GM18499 (cell line): ENCODE data around the gene KRTAP5-9.
"Not testable (repeated sequence)": the region's sequence is repeated elsewhere in the genome, so short reads cannot be mapped to it uniquely, and the experiment has no call there.

Source experiments
- ATAC-seq: cut with Tn5 transposase; IDR thresholded peaks from one replicate; pipeline ENCODE4 v1.9.1; 2021; ENCODE audit warnings: moderate number of reproducible peaks; ENCODE audit not compliant: insufficient read depth, unreplicated experiment

The KRTAP5-9 gene

DNA sequence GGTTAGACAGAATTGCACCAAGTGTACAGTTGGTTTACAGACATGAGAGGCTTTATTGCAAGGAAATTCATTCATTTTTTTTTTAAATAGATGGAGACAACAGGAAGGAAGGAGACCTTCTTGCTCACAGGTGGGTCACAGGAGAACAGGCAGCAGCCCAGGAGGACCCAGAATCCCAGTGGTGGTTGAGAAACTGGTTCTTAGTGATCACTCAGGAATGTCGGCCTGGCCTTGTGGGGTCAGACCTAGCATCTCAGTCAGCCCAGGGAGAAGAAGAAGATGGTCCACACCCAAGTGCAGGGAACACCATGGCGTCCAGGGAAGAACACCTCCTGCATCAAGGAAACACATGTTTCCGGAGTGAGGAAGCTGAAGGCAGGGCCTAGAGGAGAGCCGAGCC lies 33.6 kb downstream of the KRTAP5-9 start:
- no peak for ATAC-seq

DNA sequence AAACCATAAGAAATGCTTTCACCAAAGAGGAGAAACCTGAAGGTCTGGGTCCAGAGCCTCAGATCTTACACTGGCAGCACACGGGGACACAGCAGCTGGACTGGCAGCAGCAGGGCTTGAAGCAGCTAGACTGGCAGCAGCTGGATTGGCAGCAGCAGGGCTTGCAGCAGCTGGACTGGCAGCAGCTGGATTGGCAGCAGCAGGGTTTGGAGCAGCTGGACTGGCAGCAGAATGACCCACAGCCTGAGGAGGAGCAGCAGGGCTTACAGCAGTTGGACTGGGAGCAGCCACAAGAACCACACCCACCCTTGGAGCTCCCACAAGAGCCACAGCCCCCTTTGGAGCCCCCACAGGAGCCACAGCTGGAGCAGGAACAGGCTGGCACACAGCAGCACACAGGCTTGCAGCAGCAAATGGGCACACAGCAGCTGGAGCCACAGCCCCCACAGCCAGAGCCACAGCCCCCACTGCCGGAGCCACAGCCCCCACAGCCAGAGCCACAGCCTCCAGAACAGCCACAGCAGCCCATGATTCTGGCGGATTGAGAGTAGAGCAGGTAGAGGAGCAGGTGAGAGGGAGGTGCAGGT lies 34.2 kb downstream of the KRTAP5-9 start, which contains the start of gene KRTAP5-11:
KRTAP5-11 (minus strand) TSS at position 567 of the 587 bp plus-strand sequence; CDS start at position 529, 38 bp downstream.
- ATAC-seq: no peak

DNA sequence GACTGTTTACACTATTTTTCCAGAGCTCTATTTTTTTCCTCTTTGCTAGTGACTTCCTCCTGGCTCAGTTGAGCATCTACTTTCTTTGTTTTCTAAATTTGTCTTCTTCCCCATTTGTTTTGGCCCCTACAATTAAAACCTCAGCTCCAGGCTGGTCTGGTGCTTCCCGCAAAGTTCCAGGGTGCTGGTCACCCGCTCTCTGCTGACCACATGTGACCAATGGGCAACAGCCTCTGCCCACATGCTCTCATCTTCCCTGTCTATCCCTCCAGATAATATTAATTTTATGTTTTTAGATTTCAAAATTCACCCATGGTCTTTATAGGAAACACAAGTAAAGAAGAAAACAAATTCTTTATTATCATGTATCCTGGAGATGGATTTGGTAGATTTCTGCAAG lies 34.7 kb downstream of the KRTAP5-9 start:
- not testable (repeated sequence) for ATAC-seq

DNA sequence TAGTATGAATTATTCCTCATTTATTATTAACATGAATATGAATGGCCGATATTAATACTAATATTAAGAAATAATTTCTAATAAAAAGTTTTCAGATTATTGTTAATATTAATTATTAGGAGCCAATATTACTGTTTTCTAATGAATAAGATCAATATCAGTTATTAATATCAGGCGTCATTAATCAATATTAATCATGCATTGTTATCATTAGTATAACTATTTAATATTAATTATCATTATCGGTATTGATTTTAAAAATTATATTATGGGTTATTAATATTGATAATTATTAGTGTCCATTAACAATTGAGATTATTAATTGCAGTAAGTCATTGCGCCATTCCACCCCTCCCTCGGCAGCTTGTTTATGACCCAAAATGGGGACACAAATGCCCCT lies 37.5 kb downstream of the KRTAP5-9 start:
- not testable (repeated sequence) for ATAC-seq

DNA sequence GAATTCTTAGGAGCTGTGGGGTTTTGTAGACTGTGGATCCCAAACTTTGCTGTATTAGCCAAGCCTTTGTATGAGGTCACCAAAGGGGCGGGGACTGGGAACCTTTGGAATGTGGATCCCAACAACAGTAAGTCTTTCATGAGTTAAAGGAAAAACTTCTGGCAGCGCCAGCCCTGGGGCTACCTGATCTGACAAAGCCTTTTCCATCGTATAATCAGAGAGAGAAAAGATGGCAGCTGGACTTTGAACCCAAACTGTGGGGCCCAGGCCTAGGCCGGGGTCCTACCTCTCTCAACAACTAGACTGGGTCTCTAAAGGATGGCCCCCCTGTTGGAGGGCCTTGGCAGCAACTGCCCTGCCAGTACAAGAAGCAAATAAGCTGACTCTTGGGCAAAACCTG lies 40.1 kb downstream of the KRTAP5-9 start:
- not testable (repeated sequence) for ATAC-seq

DNA sequence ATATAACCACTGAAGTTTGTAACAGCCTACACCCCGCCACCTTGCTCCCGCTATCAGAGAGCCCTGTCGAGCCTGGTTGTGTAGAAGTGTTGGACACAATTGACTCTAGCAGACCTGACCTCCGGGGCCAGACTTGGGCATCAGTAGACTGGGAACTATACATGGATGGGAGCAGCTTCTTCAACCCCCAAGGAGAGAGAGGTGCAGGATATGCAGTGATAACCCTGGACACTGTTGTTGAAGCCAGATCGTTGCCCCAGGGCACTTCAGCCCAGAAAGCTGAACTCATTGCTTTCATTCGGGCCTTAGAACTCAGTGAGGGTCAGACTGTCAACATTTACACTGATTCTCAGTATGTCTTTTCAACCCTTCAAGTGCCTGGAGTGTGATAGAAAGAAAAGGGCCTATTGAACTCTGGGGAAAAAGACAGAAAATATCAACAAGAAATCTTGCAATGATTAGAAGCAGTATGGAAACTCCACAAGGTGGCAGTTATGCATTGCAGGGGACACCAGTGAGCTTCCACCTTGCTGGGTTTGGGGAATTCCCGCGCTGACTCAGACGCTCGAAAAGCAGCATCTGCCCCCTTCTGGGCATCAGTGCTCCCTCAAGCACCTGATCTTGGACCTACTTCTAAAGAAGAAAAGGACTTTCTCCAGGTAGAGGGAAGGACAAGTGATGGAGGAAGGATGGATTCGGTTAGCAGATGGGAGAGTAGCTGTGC lies 40.8 kb downstream of the KRTAP5-9 start:
- ATAC-seq: not testable (repeated sequence)

DNA sequence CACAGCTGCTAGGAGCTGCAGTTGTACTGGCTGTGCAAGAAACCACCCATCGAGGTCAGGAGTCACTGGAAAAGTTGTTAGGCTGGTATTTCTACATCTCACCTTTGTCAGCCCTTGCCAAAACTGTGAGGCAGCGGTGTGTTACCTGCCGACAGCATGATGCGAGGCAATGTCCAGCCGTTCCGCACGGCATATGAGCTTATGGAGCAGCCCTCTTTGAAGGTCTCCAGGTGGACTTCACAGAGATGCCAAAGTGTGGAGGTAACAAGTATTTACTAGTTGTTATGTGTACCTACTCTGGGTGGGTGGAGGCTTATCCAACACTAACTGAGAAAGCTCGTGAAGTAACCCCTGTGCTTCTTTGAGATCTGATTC lies 41.3 kb downstream of the KRTAP5-9 start:
- not testable (repeated sequence) for ATAC-seq
